HepG2 (cell line): ENCODE data around the gene DYNC1LI2. TPM values are rescaled to one million over a fixed set of nuclear protein-coding genes. Genes with fewer than 3 reads are reported as not detected.

Experiments used
- ATF7-NPFF ChIP-seq: sonication (generic); formaldehyde crosslinking; IDR thresholded peaks from 2 replicates; pipeline ENCODE4 v1.8.1; 2023; ENCODE audit warnings: mild to moderate bottlenecking, low read depth, missing genetic modification reagents, moderate library complexity
- FOXP1 ChIP-seq, 2 experiments: fragments of 450-650 bp in 1 of 2; IDR thresholded peaks; 2 replicates each; pipeline ENCODE4 v1.6.1; 2017 to 2018; ENCODE audit warnings: antibody characterized with exemption in 1 of 2
- KDM5A ChIP-seq: fragments of 200-600 bp; sonication (generic); IDR thresholded peaks from 2 replicates; pipeline ENCODE4 v1.7.0; 2018; ENCODE audit warnings: antibody characterized with exemption, mild to moderate bottlenecking, low read length, borderline replicate concordance
- RAD51 ChIP-seq: fragments of 450-650 bp; IDR thresholded peaks from 2 replicates; pipeline ENCODE4 v1.6.1; 2016; ENCODE audit warnings: borderline replicate concordance
- RARA ChIP-seq: IDR thresholded peaks from 2 replicates; pipeline ENCODE4 v1.6.1; 2016; ENCODE audit warnings: missing genetic modification reagents, missing compliant biosample characterization
- TBL1XR1 ChIP-seq: fragments of 150-350 bp; IDR thresholded peaks from 2 replicates; pipeline ENCODE4 v1.6.1; 2014; ENCODE audit warnings: borderline replicate concordance, low read length; ENCODE audit not compliant: partially characterized antibody
- ZBTB8A ChIP-seq: sonication (generic); formaldehyde crosslinking; IDR thresholded peaks from 2 replicates; pipeline ENCODE4 v1.4.0; 2020; ENCODE audit warnings: mild to moderate bottlenecking, low read depth, missing genetic modification reagents, borderline replicate concordance
- ZNF136 ChIP-seq: sonication (generic); formaldehyde crosslinking; IDR thresholded peaks from 2 replicates; pipeline ENCODE4 v1.8.1; 2022; ENCODE audit warnings: low read depth, mild to moderate bottlenecking, moderate library complexity, missing genetic modification reagents
- ZNF337 ChIP-seq: sonication (generic); formaldehyde crosslinking; IDR thresholded peaks from 2 replicates; pipeline ENCODE4 v1.5.1; 2020; ENCODE audit warnings: missing genetic modification reagents, low read depth, mild to moderate bottlenecking, borderline replicate concordance
- ZNF549 ChIP-seq: sonication (generic); formaldehyde crosslinking; IDR thresholded peaks from 2 replicates; pipeline ENCODE4 v1.5.0; 2020; ENCODE audit warnings: missing genetic modification reagents
- ZNF558 ChIP-seq: sonication (generic); formaldehyde crosslinking; IDR thresholded peaks from 2 replicates; pipeline ENCODE4 v1.9.0; 2022; ENCODE audit warnings: mild to moderate bottlenecking, missing genetic modification reagents, borderline replicate concordance
- ZNF619 ChIP-seq: sonication (generic); formaldehyde crosslinking; IDR thresholded peaks from 2 replicates; pipeline ENCODE4 v1.4.0; 2020; ENCODE audit warnings: mild to moderate bottlenecking, missing genetic modification reagents
- polyA plus RNA-seq, 8 experiments: library from polyadenylated mRNA; depleted of rRNA in 3 of 8; stranded (reverse) in 7 of 8; unstranded in 1 of 8; fragments of >200 nt; fragmentation: Illumina TruSeq in 4 of 8; extraction: Trizol in 4 of 8; gene quantifications; 2 replicates each; pipeline versions ENCODE4 v1.2.1 to v1.2.3, GENCODE V29; 2011 to 2016; ENCODE audit warnings: low read depth in 4 of 8, missing spikeins in 1 of 8, mixed read lengths in 1 of 8; ENCODE audit not compliant: insufficient read depth in 1 of 8
- total RNA-seq, 5 experiments: library from RNA; depleted of rRNA; stranded (reverse); fragments of >200 nt; fragmentation: Illumina TruSeq; extraction: Trizol; gene quantifications; 2 replicates each; pipeline ENCODE4 v1.2.3, GENCODE V29; 2016; ENCODE audit warnings: low read depth in 1 of 5
- TF ChIP-seq, protein P1 (sequence below): sonication (generic); formaldehyde crosslinking; IDR thresholded peaks from 2 replicates; pipeline ENCODE4 v1.4.0; 2020; ENCODE audit warnings: low read depth, mild to moderate bottlenecking, missing genetic modification reagents
- TF ChIP-seq, protein P2 (sequence below): sonication (generic); formaldehyde crosslinking; IDR thresholded peaks from 2 replicates; pipeline ENCODE4 v1.4.0; 2020; ENCODE audit warnings: mild to moderate bottlenecking, missing genetic modification reagents

Gene DYNC1LI2
- total and polyA plus RNA-seq, 2 of the 13 experiments (the other 11 are each of a cell fraction or from before 2014, with no cell fraction given) = 65.5 to 135 TPM

- TF ChIP-seq, protein P1, sequence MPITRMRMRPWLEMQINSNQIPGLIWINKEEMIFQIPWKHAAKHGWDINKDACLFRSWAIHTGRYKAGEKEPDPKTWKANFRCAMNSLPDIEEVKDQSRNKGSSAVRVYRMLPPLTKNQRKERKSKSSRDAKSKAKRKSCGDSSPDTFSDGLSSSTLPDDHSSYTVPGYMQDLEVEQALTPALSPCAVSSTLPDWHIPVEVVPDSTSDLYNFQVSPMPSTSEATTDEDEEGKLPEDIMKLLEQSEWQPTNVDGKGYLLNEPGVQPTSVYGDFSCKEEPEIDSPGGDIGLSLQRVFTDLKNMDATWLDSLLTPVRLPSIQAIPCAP (CRISPR knock-in tag) = no peak
- TF ChIP-seq ZBTB8A (no peak), KDM5A (no peak), ZNF549 (CRISPR knock-in tag) (no peak), ZNF619 (CRISPR knock-in tag) (0 out of 2 replicates have a peak, but pooled peaks have one; percentile 2), RARA (no peak), ZNF136 (CRISPR knock-in tag) (no peak), FOXP1 (IDR thresholded peaks at IDR 0.05) (no peak), FOXP1 (CRISPR knock-in tag; IDR thresholded peaks at IDR 0.05) (no peak), ZNF337 (CRISPR knock-in tag) (no peak), TBL1XR1 (no peak), RAD51 (no peak), ATF7-NPFF (CRISPR knock-in tag) (no peak), ZNF558 (CRISPR knock-in tag) (0 out of 2 replicates have a peak, but pooled peaks have one; percentile 21)
- TF ChIP-seq, protein P2, sequence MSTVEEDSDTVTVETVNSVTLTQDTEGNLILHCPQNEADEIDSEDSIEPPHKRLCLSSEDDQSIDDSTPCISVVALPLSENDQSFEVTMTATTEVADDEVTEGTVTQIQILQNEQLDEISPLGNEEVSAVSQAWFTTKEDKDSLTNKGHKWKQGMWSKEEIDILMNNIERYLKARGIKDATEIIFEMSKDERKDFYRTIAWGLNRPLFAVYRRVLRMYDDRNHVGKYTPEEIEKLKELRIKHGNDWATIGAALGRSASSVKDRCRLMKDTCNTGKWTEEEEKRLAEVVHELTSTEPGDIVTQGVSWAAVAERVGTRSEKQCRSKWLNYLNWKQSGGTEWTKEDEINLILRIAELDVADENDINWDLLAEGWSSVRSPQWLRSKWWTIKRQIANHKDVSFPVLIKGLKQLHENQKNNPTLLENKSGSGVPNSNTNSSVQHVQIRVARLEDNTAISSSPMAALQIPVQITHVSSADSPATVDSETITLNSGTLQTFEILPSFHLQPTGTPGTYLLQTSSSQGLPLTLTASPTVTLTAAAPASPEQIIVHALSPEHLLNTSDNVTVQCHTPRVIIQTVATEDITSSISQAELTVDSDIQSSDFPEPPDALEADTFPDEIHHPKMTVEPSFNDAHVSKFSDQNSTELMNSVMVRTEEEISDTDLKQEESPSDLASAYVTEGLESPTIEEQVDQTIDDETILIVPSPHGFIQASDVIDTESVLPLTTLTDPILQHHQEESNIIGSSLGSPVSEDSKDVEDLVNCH (CRISPR knock-in tag) = no peak
Observed at GRCh38 chr16:66714654-66715307, 36.6 kb downstream of the DYNC1LI2 start (continued).
